VCaP (cell line): ENCODE measurements around the gene TOR2A.
"Not testable (repeated sequence)": the region's sequence is repeated elsewhere in the genome, so short reads cannot be mapped to it uniquely, and the experiment has no call there.

Source experiments
- H3K27ac ChIP-seq: fragments of 450-650 bp; 2 replicates; pipeline ENCODE4 v1.5.1; 2017
- CTCF ChIP-seq: fragments of 450-650 bp; conservative IDR thresholded peaks from 2 replicates; pipeline ENCODE4 v1.5.1; 2017; ENCODE audit warnings: mild to moderate bottlenecking, moderate library complexity

TOR2A gene

GRCh38 chr9:127734747-127735529, at the start of gene TOR2A:
TOR2A (minus strand) TSS chr9:127735294; CDS start chr9:127735270, 24 bp downstream.
- TF ChIP-seq CTCF, result peak; percentile 93
- H3K27ac ChIP-seq, result peak within 1 kb of the TSS; percentile 91

- no peak overlapping the region for H3K27ac ChIP-seq
- TF ChIP-seq CTCF, result no peak
These were observed 48.3 kb upstream of the TOR2A start for GRCh38 chr9:127783111-127784008.

- H3K27ac ChIP-seq, result no peak overlapping the region
- no peak for TF ChIP-seq CTCF
These were observed 46.7 kb upstream of the TOR2A start for GRCh38 chr9:127781806-127782205.

- not testable (repeated sequence) for H3K27ac ChIP-seq
These were observed 45.8 kb upstream of the TOR2A start for GRCh38 chr9:127780909-127781308.

- H3K27ac ChIP-seq, result peak overlapping the region; percentile 4; the same call in 1 of the 2 replicates
- no peak for TF ChIP-seq CTCF
These were observed 45.2 kb upstream of the TOR2A start for GRCh38 chr9:127780126-127780885.

GRCh38 chr9:127779136-127779981, 44.3 kb upstream of the TOR2A start:
- no peak for TF ChIP-seq CTCF
- no peak overlapping the region for H3K27ac ChIP-seq
